Osteoblast (primary cell): Measurements from ENCODE around the gene CBLC. TPM values are rescaled to one million over a fixed set of nuclear protein-coding genes. Genes with fewer than 3 reads are reported as not detected.

Source experiments
- DNase-seq: peaks from one replicate; pipeline ENCODE4 v3.0.0; 2011; ENCODE audit warnings: low spot score, mixed read lengths; ENCODE audit not compliant: insufficient read length; ENCODE audit errors: missing footprints
- H2AFZ ChIP-seq: 2 replicates; pipeline ENCODE4 v1.6.0; 2011; ENCODE audit warnings: mild to moderate bottlenecking, low read length
- H3K27ac ChIP-seq: 2 replicates; pipeline ENCODE4 v1.5.1; 2011; ENCODE audit warnings: mild to moderate bottlenecking, low read depth, low read length, moderate library complexity
- H3K27me3 ChIP-seq: 2 replicates; pipeline ENCODE4 v1.6.0; 2012; ENCODE audit warnings: mild to moderate bottlenecking, control low read depth, inconsistent platforms, low read length, moderate library complexity; ENCODE audit not compliant: insufficient read depth
- H3K36me3 ChIP-seq: 2 replicates; pipeline ENCODE4 v1.5.1; 2011; ENCODE audit warnings: mild to moderate bottlenecking, low read length, control low read depth, moderate library complexity; ENCODE audit not compliant: insufficient read depth
- H3K4me1 ChIP-seq: 2 replicates; pipeline ENCODE4 v1.5.1; 2011; ENCODE audit warnings: mild to moderate bottlenecking, low read length, control low read depth, moderate library complexity; ENCODE audit not compliant: insufficient read depth
- H3K4me2 ChIP-seq: 2 replicates; pipeline ENCODE4 v1.6.0; 2011; ENCODE audit warnings: mild to moderate bottlenecking, low read length; ENCODE audit not compliant: insufficient read depth
- H3K4me3 ChIP-seq: fragments of 200-600 bp; sonication (generic); 3 replicates; pipeline ENCODE4 v1.5.1; 2012; ENCODE audit warnings: mild to moderate bottlenecking, low read length, inconsistent platforms; ENCODE audit not compliant: insufficient read depth
- H3K79me2 ChIP-seq: 2 replicates; pipeline ENCODE4 v1.6.0; 2012; ENCODE audit warnings: mild to moderate bottlenecking, low read length, control low read depth, inconsistent platforms; ENCODE audit not compliant: insufficient read depth
- H3K9me3 ChIP-seq: 2 replicates; pipeline ENCODE4 v1.5.1; 2011; ENCODE audit warnings: low read depth, low read length, control low read depth
- H4K20me1 ChIP-seq: 2 replicates; pipeline ENCODE4 v1.6.0; 2012; ENCODE audit warnings: mild to moderate bottlenecking, low read length, control low read depth; ENCODE audit not compliant: insufficient read depth
- CTCF ChIP-seq: IDR thresholded peaks from 2 replicates; pipeline ENCODE4 v1.5.1; 2011; ENCODE audit warnings: mild to moderate bottlenecking, low read depth, low read length, moderate library complexity; ENCODE audit errors: extremely low read depth
- total RNA-seq: library from RNA; depleted of rRNA; stranded (reverse); fragments of >200 nt; gene quantifications from 2 replicates; pipeline ENCODE4 v1.2.3, GENCODE V29; 2012

CBLC gene
- total RNA-seq, 1 donor: not detected

GRCh38 chr19:44737238-44738071 lies 40.2 kb upstream of the CBLC start:
- Histone ChIP-seq H2AFZ (no peak overlapping the region), H3K79me2 (no peaks in the 10 kb centered on the region), H4K20me1 (no peaks in the 10 kb centered on the region), H3K36me3 (no peaks in the 10 kb centered on the region), H3K9me3 (no peaks in the 10 kb centered on the region), H3K27me3 (no peaks in the 10 kb centered on the region), H3K4me2 (peak overlapping the region; percentile 66), H3K27ac (peak overlapping the region; percentile 100), H3K4me3 (peak overlapping the region; percentile 6), H3K4me1 (peaks cover 49% of the 10 kb centered on the region)
- DNase-seq: peak; percentile 54
- no peak for TF ChIP-seq CTCF

DNA sequence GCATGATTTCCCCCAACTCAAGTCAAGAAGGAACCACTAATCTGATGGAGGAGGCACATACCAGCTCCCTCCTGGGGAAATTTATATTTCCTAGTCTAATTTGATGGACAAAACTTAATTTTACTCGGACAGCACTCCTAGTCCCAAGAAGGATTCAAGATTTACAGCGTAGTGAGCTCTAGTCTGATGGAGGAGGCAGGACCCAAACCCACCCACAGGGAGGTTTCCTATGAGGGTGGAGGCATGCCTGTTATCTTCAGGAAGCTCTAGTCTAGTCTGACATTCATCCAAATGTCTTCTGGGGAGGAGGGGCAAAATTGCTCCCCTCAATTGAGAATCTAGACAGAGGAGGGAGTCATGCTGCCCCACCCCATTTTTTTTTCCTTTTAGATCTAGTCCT lies 39.6 kb upstream of the CBLC start:
- TF ChIP-seq CTCF: no peak
- Histone ChIP-seq H3K36me3 (no peaks in the 10 kb centered on the region), H3K4me3 (peak overlapping the region; percentile 23), H3K79me2 (no peaks in the 10 kb centered on the region), H4K20me1 (no peaks in the 10 kb centered on the region), H3K9me3 (no peaks in the 10 kb centered on the region), H3K27ac (peak overlapping the region; percentile 100), H3K27me3 (no peaks in the 10 kb centered on the region), H2AFZ (no peak overlapping the region), H3K4me2 (peak overlapping the region; percentile 66), H3K4me1 (peaks cover 56% of the 10 kb centered on the region)
- no peak for DNase-seq

DNA sequence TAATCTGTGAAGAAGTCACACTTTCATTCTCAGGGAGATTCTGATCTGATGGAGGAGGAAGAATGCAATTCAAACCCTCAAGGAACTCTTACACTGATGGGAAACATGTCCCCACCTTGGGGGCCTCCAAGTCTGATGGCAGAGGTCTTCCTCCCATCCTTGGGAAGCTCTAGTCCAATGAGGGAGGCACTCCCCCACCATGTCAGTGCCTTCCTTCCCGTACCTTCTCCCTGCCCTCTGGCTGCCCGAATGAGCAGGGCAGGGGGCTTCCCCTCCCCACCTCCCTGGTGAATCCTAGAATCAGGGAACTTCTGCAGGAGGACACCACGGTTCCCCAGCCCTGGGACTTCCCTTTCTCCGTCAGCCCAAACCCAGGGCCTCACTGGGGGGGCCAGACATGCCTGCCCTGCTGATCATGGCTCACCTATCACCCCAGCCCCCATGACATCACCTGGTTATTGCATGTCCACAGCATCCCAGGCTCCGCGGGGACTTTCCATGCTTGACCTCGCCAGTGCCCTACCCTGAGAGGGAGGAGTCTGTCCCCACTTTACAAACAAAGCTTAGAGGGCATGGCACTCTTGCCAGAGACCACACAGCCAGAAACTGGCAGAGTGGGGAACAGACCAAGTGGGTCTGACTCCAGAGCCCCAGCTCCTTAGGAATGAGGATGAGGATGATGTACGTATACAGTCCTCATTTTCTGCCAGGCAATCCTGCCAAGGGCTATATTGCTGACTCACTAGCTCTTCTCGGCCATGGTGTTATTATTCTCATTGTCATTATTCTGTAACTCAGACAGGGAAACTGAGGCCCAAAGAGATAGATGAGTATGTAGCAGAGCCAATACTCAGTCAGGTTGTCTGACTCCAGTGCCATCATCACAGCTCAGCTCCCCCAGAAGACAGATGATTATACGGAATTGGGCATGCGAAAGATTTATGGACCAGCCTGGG lies 38.8 kb upstream of the CBLC start:
- Histone ChIP-seq H4K20me1 (no peaks in the 10 kb centered on the region), H3K36me3 (no peaks in the 10 kb centered on the region), H3K9me3 (no peaks in the 10 kb centered on the region), H3K4me3 (no peak overlapping the region), H3K4me2 (peak overlapping the region; percentile 66), H3K79me2 (no peaks in the 10 kb centered on the region), H3K4me1 (peaks cover 56% of the 10 kb centered on the region), H3K27ac (peak overlapping the region; percentile 100), H3K27me3 (no peaks in the 10 kb centered on the region), H2AFZ (no peak overlapping the region)
- no peak for DNase-seq
- no peak for TF ChIP-seq CTCF

DNA sequence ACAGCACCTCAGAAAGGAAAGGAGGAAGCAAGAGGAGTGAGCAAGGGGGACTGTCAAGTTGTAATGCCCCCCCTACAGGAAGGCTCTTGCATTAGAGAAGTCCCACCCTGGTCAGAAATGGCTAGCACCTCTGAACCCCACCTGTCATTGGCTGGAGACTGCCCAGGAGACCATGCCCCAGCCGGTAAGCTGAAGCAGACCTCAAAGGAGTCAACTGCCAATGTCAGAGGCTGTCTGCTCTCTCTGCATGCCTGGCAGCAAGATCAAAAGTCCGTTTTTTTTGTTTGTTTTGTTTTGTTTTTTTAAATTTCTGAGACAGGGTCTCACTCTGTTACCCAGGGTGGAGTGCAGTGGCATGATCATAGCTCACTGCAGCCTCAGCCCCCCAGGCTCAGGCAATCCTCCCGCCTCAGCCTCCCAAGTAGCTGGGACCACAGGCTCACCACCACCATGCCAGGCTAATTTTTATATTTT lies 37.3 kb upstream of the CBLC start:
- no peak for DNase-seq
- no peaks in the 10 kb centered on the region for H3K9me3 ChIP-seq
- H3K79me2 ChIP-seq: no peaks in the 10 kb centered on the region
- H4K20me1 ChIP-seq: no peaks in the 10 kb centered on the region
- H3K4me3 ChIP-seq: no peak overlapping the region
- H3K27ac ChIP-seq: peak overlapping the region; percentile 97
- no peaks in the 10 kb centered on the region for H3K27me3 ChIP-seq
- peak overlapping the region; percentile 31 for H2AFZ ChIP-seq
- H3K36me3 ChIP-seq: no peaks in the 10 kb centered on the region
- no peak for TF ChIP-seq CTCF
- peaks cover 62% of the 10 kb centered on the region for H3K4me1 ChIP-seq
- no peak overlapping the region for H3K4me2 ChIP-seq
